ENCODE measurements around the gene OCEL1. TPM values are rescaled to one million over a fixed set of nuclear protein-coding genes. Genes with fewer than 3 reads are reported as not detected.

OCEL1 gene
- total RNA-seq, 4 donors from 2014 or later: 9.7 to 33.5 (median 21.8) TPM

GRCh38 chr19:17220207-17220758, 5.7 kb upstream of the OCEL1 start:
- H3K27ac ChIP-seq: no peak overlapping the region
- intact Hi-C loops (cut with DNase I): no loop called here
- WGBS, 2 donors: 65 to 72% methylated on average over 11 to 14 of the region's 14 CpGs

GRCh38 chr19:17225053-17225452, 973 bp upstream of the OCEL1 start:
- no peaks in the 10 kb centered on the region for H3K27me3 ChIP-seq

More at GRCh38 chr19:17220207-17220758, 5.7 kb upstream of the OCEL1 start:
- DNase-seq: no peak
- no peaks in the 10 kb centered on the region for H3K9me3 ChIP-seq
- peaks cover 5 to 14% of the 10 kb centered on the region in 2 donors for H3K36me3 ChIP-seq
- TF ChIP-seq CTCF (IDR thresholded peaks at IDR 0.05) (no peak), POLR2A (IDR thresholded peaks at IDR 0.05) (no peak)
- peaks cover 6% of the 10 kb centered on the region in 2 donors for H3K4me1 ChIP-seq
- H3K27me3 ChIP-seq: no peaks in the 10 kb centered on the region
- no peak overlapping the region for H3K4me3 ChIP-seq (replicated peaks in 1 of 3)

GRCh38 chr19:17227798-17228367, 1.9 kb downstream of the OCEL1 start:
- intact Hi-C loops (cut with DNase I): no loop called here
- H3K27me3 ChIP-seq: no peaks in the 10 kb centered on the region
- H3K4me1 ChIP-seq: peaks cover 17% of the 10 kb centered on the region in 2 donors
- no peak overlapping the region for H3K4me3 ChIP-seq (replicated peaks in 1 of 3)
- H3K36me3 ChIP-seq: peaks cover 0 to 10% of the 10 kb centered on the region in 2 donors
- 39 to 46% methylated on average over 12 to 13 of the region's 13 CpGs for WGBS, 2 donors
- peak overlapping the region; percentile 88 to 97 (median 88) for H3K27ac ChIP-seq
- TF ChIP-seq POLR2A (IDR thresholded peaks at IDR 0.05) (peak in 1 of 2 donors; percentile 48), CTCF (IDR thresholded peaks at IDR 0.05) (no peak)
- no peaks in the 10 kb centered on the region for H3K9me3 ChIP-seq
- peak; percentile 96 to 99 for DNase-seq

More at GRCh38 chr19:17225053-17225452, 973 bp upstream of the OCEL1 start:
- intact Hi-C loops (cut with DNase I): no loop called here
- Histone ChIP-seq H3K27ac (no peak overlapping the region), H3K9me3 (no peaks in the 10 kb centered on the region), H3K36me3 (peaks cover 0 to 5% of the 10 kb centered on the region in 2 donors), H3K4me3 (replicated peaks in 1 of 3) (no peak overlapping the region), H3K4me1 (peaks cover 17% of the 10 kb centered on the region in 2 donors)
- DNase-seq: no peak
- WGBS, 2 donors: 87 to 88% methylated on average over 10 of the region's 10 CpGs
- TF ChIP-seq CTCF (IDR thresholded peaks at IDR 0.05): no peak
- no peak for TF ChIP-seq POLR2A (IDR thresholded peaks at IDR 0.05)

- DNase-seq: no peak
- peaks cover 0 to 10% of the 10 kb centered on the region in 2 donors for H3K36me3 ChIP-seq
- peaks cover 21 to 23% of the 10 kb centered on the region in 2 donors for H3K4me1 ChIP-seq
- no peak for TF ChIP-seq CTCF (IDR thresholded peaks at IDR 0.05)
- no peak for TF ChIP-seq POLR2A (IDR thresholded peaks at IDR 0.05)
- H3K9me3 ChIP-seq: no peaks in the 10 kb centered on the region
- H3K27ac ChIP-seq: no peak overlapping the region
- intact Hi-C loops (cut with DNase I): no loop called here
- WGBS, 2 donors: 91 to 97% methylated on average over 3 of the region's 3 CpGs
- H3K4me3 ChIP-seq (replicated peaks in 1 of 3): no peak overlapping the region
- H3K27me3 ChIP-seq: no peaks in the 10 kb centered on the region
These were observed 3.9 kb downstream of the OCEL1 start for GRCh38 chr19:17229890-17230289.

GRCh38 chr19:17232258-17232657, 6.2 kb downstream of the OCEL1 start:
- H3K36me3 ChIP-seq: peaks cover 0 to 10% of the 10 kb centered on the region in 2 donors
- H3K27me3 ChIP-seq: no peaks in the 10 kb centered on the region
- 89% methylated on average over 20 to 25 of the region's 25 CpGs for WGBS, 2 donors

More at GRCh38 chr19:17232258-17232657, 6.2 kb downstream of the OCEL1 start:
- no peak for TF ChIP-seq POLR2A (IDR thresholded peaks at IDR 0.05)
- TF ChIP-seq CTCF (IDR thresholded peaks at IDR 0.05): no peak
- peaks cover 24 to 33% of the 10 kb centered on the region in 2 donors for H3K4me1 ChIP-seq
- no peak for DNase-seq
- H3K9me3 ChIP-seq: no peaks in the 10 kb centered on the region
- H3K4me3 ChIP-seq (replicated peaks in 1 of 3): no peak overlapping the region
- intact Hi-C loops (cut with DNase I): no loop called here
- no peak overlapping the region for H3K27ac ChIP-seq
